HepG2 (cell line): ENCODE data around the gene SLIT1.

Experiments used
- DNMT3B ChIP-seq: conservative IDR thresholded peaks from 2 replicates; pipeline ENCODE4 v1.6.1; 2016; ENCODE audit warnings: missing biosample characterization, control low read depth
- KAT7 ChIP-seq: IDR thresholded peaks from 2 replicates; pipeline ENCODE4 v1.6.1; 2018; ENCODE audit warnings: borderline replicate concordance, missing compliant biosample characterization
- MEIS1 ChIP-seq: sonication (generic); formaldehyde crosslinking; IDR thresholded peaks from 2 replicates; pipeline ENCODE4 v1.9.0; 2021; ENCODE audit warnings: mild to moderate bottlenecking, missing genetic modification reagents, moderate library complexity, borderline replicate concordance
- POLR2AphosphoS5 ChIP-seq: IDR thresholded peaks from 2 replicates; pipeline ENCODE4 v1.6.1; 2012; ENCODE audit warnings: low read depth, low read length
- SP4 ChIP-seq: sonication (generic); formaldehyde crosslinking; IDR thresholded peaks from 2 replicates; pipeline ENCODE4 v1.8.1; 2023; ENCODE audit warnings: mild to moderate bottlenecking, missing genetic modification reagents
- ZNF253 ChIP-seq: sonication (generic); formaldehyde crosslinking; IDR thresholded peaks from 2 replicates; pipeline ENCODE4 v1.8.0; 2022; ENCODE audit warnings: mild to moderate bottlenecking, missing genetic modification reagents, borderline replicate concordance
- ZNF263 ChIP-seq: sonication (generic); formaldehyde crosslinking; IDR thresholded peaks from 2 replicates; pipeline ENCODE4 v1.4.0; 2020; ENCODE audit warnings: missing genetic modification reagents
- ZNF274 ChIP-seq: sonication (generic); formaldehyde crosslinking; IDR thresholded peaks from 2 replicates; pipeline ENCODE4 v1.5.1; 2020; ENCODE audit warnings: mild to moderate bottlenecking, missing genetic modification reagents
- ZNF350 ChIP-seq: sonication (generic); formaldehyde crosslinking; IDR thresholded peaks from 2 replicates; pipeline ENCODE4 v1.4.0; 2020; ENCODE audit warnings: mild to moderate bottlenecking, low read depth, missing genetic modification reagents, borderline replicate concordance
- ZNF468 ChIP-seq: sonication (generic); formaldehyde crosslinking; IDR thresholded peaks from 2 replicates; pipeline ENCODE4 v1.8.0; 2022; ENCODE audit warnings: mild to moderate bottlenecking, moderate library complexity, missing genetic modification reagents
- ZNF670 ChIP-seq: sonication (generic); formaldehyde crosslinking; IDR thresholded peaks from 2 replicates; pipeline ENCODE4 v1.8.0; 2022; ENCODE audit warnings: mild to moderate bottlenecking, missing genetic modification reagents, borderline replicate concordance
- ZNF766 ChIP-seq: sonication (generic); formaldehyde crosslinking; IDR thresholded peaks from 2 replicates; pipeline ENCODE4 v1.5.0; 2020; ENCODE audit warnings: missing genetic modification reagents, borderline replicate concordance
- TF ChIP-seq, protein P1 (sequence below): IDR thresholded peaks from 2 replicates; pipeline ENCODE4 v1.6.1; 2016; ENCODE audit warnings: control low read depth
- TF ChIP-seq, protein P2 (sequence below): sonication (generic); formaldehyde crosslinking; IDR thresholded peaks from 2 replicates; pipeline ENCODE4 v1.4.0; 2020; ENCODE audit warnings: missing genetic modification reagents

DNA sequence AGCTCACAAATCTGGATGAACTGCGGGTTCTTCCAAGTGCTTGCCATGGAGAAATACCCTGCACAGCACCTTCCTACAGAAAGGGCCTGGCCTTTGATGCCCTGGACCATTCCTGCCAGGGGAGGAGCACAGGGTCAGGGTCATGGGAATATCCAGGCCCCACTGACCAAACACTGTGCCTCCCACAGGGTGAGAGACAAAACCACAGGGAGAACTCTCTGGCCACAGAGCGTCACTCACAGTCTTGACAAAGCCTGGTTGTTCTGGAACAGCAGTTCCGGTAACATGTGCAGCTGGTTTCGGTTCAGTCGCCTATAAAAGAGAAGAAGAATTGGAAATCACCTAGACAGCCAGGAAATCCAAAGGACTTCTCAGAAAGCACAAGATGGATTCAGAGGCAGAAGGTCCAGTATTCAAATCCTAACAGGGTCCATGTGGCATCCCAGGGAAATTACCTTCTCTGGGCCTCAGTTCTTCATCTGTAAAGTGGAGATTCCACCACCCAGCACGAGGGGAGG, 28.1 kb downstream of the SLIT1 start:
- TF ChIP-seq ZNF766 (CRISPR knock-in tag) (no peak), DNMT3B (CRISPR knock-in tag) (0 out of 2 replicates have a peak, but pooled peaks have one; percentile 66), MEIS1 (CRISPR knock-in tag) (no peak; the same call in 1 of the 2 replicates), POLR2AphosphoS5 (no peak; the same call in 1 of the 2 replicates), KAT7 (no peak), ZNF253 (CRISPR knock-in tag) (no peak), ZNF670 (CRISPR knock-in tag) (no peak), SP4 (CRISPR knock-in tag) (peak; percentile 52), ZNF468 (CRISPR knock-in tag) (no peak), ZNF274 (CRISPR knock-in tag) (no peak), ZNF263 (CRISPR knock-in tag) (peak; percentile 38; the same call in 1 of the 2 replicates), ZNF350 (CRISPR knock-in tag) (peak; percentile 57; the same call in 1 of the 2 replicates)
- TF ChIP-seq, protein P1, sequence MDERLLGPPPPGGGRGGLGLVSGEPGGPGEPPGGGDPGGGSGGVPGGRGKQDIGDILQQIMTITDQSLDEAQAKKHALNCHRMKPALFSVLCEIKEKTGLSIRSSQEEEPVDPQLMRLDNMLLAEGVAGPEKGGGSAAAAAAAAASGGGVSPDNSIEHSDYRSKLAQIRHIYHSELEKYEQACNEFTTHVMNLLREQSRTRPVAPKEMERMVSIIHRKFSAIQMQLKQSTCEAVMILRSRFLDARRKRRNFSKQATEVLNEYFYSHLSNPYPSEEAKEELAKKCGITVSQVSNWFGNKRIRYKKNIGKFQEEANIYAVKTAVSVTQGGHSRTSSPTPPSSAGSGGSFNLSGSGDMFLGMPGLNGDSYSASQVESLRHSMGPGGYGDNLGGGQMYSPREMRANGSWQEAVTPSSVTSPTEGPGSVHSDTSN: 0 out of 2 replicates have a peak, but pooled peaks have one; percentile 18
- TF ChIP-seq, protein P2, sequence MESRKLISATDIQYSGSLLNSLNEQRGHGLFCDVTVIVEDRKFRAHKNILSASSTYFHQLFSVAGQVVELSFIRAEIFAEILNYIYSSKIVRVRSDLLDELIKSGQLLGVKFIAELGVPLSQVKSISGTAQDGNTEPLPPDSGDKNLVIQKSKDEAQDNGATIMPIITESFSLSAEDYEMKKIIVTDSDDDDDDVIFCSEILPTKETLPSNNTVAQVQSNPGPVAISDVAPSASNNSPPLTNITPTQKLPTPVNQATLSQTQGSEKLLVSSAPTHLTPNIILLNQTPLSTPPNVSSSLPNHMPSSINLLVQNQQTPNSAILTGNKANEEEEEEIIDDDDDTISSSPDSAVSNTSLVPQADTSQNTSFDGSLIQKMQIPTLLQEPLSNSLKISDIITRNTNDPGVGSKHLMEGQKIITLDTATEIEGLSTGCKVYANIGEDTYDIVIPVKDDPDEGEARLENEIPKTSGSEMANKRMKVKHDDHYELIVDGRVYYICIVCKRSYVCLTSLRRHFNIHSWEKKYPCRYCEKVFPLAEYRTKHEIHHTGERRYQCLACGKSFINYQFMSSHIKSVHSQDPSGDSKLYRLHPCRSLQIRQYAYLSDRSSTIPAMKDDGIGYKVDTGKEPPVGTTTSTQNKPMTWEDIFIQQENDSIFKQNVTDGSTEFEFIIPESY (CRISPR knock-in tag): peak; percentile 74
